DLD1 (cell line): Measurements from ENCODE around the gene POC1A.

Experiments used
- in situ Hi-C: cut with HindIII; loops from 2 replicates; pipeline ENCODE4 v1.10.0; 2017; ENCODE audit warnings: low sequenced_read_pairs

POC1A gene

DNA sequence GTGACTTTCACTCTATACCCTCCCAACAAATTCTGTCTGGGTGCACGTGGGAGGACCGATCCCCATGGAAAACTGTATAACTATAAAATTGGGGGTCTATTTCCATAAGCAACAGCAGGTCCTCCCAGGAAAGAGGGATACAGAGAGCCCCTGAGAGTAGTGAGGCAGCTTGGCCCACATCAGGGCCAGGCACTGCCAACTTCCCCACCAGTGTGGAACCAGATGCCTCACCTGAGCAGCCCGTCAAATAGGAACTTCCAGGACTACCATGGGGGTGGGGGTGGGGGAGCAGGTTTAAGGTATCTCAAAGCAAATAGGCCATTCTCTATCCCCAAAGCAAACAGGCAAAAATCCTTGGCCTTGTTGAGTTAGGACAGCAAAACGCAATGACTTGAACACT lies 64.5 kb downstream of the POC1A start:
- in situ Hi-C loops = loop anchor here (5.0 kb wide), 1 partner anchor 93 kb away; no protein-coding TSS in a partner anchor

- in situ Hi-C loops = no loop called here
Measured at GRCh38 chr3:52088445-52089367, 65.5 kb downstream of the POC1A start.

DNA sequence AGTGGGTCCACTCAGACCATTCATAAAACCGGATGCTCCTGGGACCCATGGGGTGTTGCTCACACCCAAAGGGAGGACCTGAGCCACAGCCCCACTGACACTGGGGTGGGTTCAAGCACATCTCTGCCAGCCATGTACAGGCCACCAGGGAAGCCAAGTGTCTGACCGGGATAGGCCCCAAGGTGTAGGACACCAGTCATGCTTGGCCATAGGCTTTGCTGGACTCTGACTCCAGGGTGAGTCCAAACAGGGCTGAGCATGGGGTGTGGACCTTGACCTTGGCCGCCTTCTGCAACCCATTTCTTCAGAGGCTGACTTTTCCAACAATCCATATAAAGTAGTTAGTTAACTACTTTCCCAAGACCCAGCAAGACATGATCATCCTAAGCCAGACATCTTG lies 66.5 kb downstream of the POC1A start:
- in situ Hi-C loops = no loop called here

DNA sequence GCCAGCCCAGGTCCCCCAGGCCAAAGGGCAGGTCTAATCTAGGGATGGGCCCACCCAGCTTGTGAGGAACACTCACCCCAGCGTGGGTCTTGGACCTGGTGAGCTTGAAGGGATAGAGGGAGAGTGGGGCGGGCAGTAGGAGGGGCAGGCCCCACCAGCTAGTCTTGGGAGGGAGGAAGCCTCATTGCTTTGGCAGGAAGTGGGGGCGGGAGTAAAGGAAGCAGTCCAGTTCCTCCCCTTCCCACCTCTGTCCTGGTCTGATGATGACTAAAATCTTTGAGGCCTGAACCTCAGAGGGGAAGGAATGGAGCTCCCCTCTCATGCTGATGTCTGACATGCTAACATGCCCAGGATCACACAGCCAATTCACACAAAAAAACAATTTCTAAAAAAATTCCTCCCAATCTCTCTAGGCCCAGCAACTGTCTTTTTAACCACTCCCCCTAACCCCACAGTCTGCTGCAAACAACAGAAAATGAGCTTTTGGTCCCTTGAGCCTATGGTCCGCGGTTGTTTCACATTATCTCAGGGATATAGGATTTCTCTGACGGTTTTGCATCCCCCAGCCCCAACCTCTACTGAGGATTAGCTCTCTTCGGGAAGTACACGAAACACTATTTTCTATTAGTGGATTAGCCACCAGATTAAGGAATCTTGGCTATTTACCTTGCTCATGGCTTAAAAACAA lies 67.1 kb downstream of the POC1A start:
- in situ Hi-C loops = no loop called here

GRCh38 chr3:52086461-52086860 lies 67.8 kb downstream of the POC1A start:
- in situ Hi-C loops = no loop called here

GRCh38 chr3:52085681-52086282 lies 68.4 kb downstream of the POC1A start:
- in situ Hi-C loops = no loop called here

GRCh38 chr3:52084954-52085680 lies 69.1 kb downstream of the POC1A start:
- in situ Hi-C loops = no loop called here

DNA sequence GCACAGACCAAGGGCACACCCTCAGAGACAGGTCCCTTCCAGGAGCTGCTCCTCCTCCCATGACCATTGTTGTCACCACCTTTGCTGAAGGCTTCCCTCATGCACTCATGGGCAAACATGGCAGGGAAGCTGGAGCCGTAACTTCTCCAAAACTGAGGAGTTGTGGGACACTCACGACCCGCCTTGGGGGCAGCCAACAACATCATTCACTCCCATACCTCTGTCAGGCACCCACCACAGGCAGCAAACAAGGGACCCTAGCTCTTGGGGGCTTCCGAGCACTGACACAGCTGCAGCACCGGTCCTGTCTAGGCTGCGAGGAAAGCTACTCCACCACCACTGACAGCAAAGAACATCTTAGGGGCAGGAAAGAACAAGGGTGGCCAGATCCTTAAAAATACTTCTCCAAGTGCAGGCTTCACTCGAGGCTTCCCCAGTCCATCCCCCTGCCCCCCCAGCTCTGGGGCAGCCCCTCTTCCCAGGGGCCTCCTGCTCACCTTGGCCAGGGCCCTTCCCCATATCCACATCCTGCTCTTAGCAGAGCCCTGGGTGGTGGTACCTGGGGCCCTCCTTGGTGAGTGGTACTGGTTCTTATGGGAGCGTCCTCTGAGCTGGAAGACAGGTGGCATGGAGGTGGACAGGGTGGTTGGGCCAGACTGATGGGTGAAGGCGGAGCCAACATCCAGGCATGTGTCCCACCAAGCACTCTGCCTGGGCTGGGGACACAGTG lies 69.8 kb downstream of the POC1A start:
- in situ Hi-C loops = no loop called here

GRCh38 chr3:52083556-52084087 lies 70.6 kb downstream of the POC1A start:
- in situ Hi-C loops = no loop called here

DNA sequence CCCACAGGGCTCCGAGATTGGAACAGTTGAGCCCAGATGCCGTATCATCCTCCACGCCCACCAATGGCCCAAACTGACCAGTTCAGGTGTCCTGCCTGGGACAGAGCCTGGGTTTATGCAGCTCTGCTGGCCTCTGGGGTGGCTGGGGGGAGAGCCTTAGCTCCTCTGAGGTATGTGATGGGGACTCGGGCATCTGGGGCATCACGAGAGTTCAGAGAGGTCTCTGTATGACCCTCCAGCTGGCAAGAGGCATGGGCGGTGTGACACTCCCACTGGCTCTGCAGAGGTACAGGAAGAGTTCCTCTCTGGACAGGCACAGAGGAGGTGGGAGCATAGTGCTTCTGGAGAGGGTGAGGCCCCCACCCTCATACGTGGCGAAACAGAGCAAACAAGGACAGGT lies 71.3 kb downstream of the POC1A start:
- in situ Hi-C loops = no loop called here

DNA sequence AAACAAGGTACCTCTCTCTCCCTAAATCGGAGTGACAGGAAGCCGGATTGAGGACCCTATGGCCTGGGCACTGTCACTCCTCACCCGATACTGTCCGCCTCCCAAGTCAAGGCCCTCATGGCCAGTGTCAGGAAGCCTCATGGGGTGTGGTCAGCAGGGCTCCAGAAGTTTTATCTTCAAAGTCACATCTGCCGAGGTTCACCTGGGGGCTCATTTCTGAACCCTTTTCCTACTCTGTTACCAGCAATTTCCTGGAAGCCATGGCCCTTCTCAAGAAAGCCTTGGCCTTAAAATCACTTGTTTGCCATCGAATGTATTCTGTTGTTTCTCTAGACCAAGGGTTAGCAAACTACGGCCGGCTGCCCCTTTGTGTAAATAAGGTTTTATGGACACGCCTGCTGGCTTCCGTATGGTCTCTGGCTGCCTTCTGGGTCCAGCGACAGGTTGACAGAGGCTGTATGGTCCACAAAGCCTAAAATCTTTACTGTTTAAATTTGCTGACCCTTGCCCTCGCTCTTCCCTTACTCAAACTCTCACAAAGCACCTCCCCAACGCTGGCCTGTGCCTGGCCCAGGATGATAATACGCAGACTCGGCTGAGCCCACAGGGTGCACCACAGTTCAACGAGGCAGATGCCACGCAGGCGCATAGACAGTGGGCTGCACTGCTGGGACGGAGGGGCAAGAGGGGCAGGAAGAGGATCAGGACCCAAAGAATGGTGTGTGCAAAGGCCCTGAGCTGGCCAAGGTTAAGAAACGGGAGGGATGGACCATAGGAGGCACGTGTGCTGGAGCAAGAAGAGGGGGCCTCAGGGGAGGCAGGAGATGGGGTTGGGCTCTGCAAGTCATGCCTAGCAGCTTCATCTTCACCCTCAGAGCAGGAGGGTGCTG lies 73.1 kb downstream of the POC1A start:
- in situ Hi-C loops = no loop called here

DNA sequence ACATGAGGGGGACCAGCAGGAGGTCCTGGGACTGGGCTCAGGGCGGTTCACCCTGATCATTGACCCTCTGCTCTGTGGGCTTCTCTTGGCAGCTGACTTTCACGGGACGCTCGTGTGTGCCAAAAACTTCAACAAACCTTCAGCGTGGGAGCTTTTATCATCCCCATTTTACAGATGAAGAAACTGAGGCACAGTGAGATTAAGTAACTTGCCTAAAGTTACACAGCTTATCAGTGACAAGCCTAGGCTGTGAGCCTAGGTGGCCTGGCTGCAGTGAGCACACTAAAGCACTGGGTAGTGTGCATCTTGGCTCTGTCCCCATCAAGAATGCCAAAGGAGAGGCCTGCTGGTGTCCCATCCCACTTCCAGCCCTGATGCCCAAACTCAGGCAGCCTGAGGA lies 74.3 kb downstream of the POC1A start:
- in situ Hi-C loops = no loop called here

- in situ Hi-C loops = no loop called here
Measured at GRCh38 chr3:52078781-52079560, 75.3 kb downstream of the POC1A start.

- in situ Hi-C loops = no loop called here
Measured at GRCh38 chr3:52077925-52078324, 76.3 kb downstream of the POC1A start.

- in situ Hi-C loops = no loop called here
Measured at GRCh38 chr3:52076896-52077780, 77.1 kb downstream of the POC1A start.

DNA sequence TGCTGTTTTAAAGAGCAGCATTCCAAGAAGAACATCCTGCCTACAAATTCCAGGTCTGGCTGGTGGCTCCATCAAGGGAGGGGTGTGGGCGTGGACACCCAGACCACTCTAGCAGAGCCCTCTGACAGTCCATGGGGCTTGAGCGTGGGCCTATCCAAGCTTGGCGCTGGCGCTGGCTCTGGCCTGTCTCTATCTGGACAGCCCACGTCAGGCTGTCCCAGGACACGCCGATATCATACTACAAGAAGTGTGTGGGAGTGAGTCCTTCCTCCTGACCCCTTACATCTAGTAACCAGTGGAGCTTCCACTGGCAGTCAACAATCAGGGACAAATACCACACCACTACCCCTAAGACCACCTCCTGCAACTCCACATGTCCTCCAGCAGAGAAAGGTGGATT lies 80.7 kb downstream of the POC1A start:
- in situ Hi-C loops = no loop called here

DNA sequence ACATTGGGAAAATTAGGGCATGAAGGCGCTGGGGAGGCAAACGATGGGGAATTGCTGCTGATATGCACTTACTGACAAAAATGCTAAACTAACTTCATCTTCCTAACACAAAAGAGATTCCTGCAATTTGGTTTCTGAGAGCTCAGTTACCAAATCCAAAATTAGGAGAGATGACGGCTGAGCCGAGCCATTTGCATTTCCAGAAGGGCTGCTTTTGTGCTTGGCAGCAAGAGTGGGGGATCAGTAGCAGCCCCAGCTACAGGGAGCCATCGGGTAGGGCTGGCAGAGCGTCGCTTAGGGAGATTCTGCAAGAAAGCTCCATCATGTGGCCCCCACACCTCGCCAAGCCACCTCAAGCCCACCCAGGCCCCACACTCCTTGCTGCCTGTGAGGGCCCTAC lies 81.8 kb downstream of the POC1A start:
- in situ Hi-C loops = no loop called here
